Right renal cortex interstitium (tissue), 3 donors: ENCODE measurements around the gene FAM107A. TPM values are rescaled to one million over a fixed set of nuclear protein-coding genes. Genes with fewer than 3 reads are reported as not detected.
A peak's percentile ranks its signal among the peaks of the same experiment; 100 is the strongest.

ENCODE experiments used
- DNase-seq, 3 donors: peaks; one replicate each; pipeline ENCODE4 v3.0.0-alpha.2; 2013; ENCODE audit warnings: low read depth in 3 of 3, low spot score in 2 of 3
- polyA plus RNA-seq, 3 donors: library from polyadenylated mRNA; unstranded; fragments of 120-200 nt; gene quantifications; one replicate each; pipeline ENCODE4 v1.2.1, GENCODE V29; 2013; ENCODE audit not compliant: insufficient read length in 3 of 3

Gene FAM107A
- polyA plus RNA-seq, 3 donors = 4.0 to 6.2 (median 5.1) TPM

- DNase-seq = peak in 1 of 3 donors; percentile 56
These were observed 8.5 kb downstream of the FAM107A start for GRCh38 chr3:58568572-58569286.

- no peak for DNase-seq
These were observed 10.0 kb downstream of the FAM107A start for GRCh38 chr3:58567251-58567515.

- no peak for DNase-seq
These were observed 10.6 kb downstream of the FAM107A start for GRCh38 chr3:58566398-58567250.

GRCh38 chr3:58565621-58566397 is 11.4 kb downstream of the FAM107A start:
- DNase-seq = no peak

GRCh38 chr3:58564456-58565160 is 12.6 kb downstream of the FAM107A start:
- no peak for DNase-seq

- DNase-seq = no peak
These were observed 13.1 kb downstream of the FAM107A start for GRCh38 chr3:58564054-58564453.

- no peak for DNase-seq
These were observed 13.7 kb downstream of the FAM107A start for GRCh38 chr3:58563386-58564035.

- DNase-seq = no peak
These were observed 14.7 kb downstream of the FAM107A start for GRCh38 chr3:58562498-58562897.

- DNase-seq = no peak
These were observed 16.4 kb downstream of the FAM107A start for GRCh38 chr3:58560771-58561311.

- DNase-seq = no peak
These were observed 17.6 kb downstream of the FAM107A start for GRCh38 chr3:58559586-58559985.

- no peak for DNase-seq
These were observed 19.7 kb downstream of the FAM107A start for GRCh38 chr3:58557491-58557890.

GRCh38 chr3:58556761-58557221 is 20.4 kb downstream of the FAM107A start:
- DNase-seq = no peak

- DNase-seq = no peak
These were observed 21.2 kb downstream of the FAM107A start for GRCh38 chr3:58556001-58556400.

- DNase-seq = no peak
These were observed 22.0 kb downstream of the FAM107A start for GRCh38 chr3:58555203-58555602.

- DNase-seq = no peak
These were observed 24.2 kb downstream of the FAM107A start for GRCh38 chr3:58553003-58553402.

GRCh38 chr3:58551636-58552180 is 25.5 kb downstream of the FAM107A start:
- no peak for DNase-seq

- DNase-seq = no peak
These were observed 32.6 kb downstream of the FAM107A start for GRCh38 chr3:58544541-58544940.

GRCh38 chr3:58540176-58540858 is 36.9 kb downstream of the FAM107A start:
- no peak for DNase-seq

- no peak for DNase-seq
These were observed 37.6 kb downstream of the FAM107A start for GRCh38 chr3:58539626-58540025.
